Measurements from ENCODE around the gene ATP2C2. TPM values are rescaled to one million over a fixed set of nuclear protein-coding genes. Genes with fewer than 3 reads are reported as not detected.

ATP2C2 gene
- total and polyA plus RNA-seq, 7 donors: 2.5 to 60.7 (median 7.2) TPM; not detected in 2

GRCh38 chr16:84404936-84405639, 36.8 kb downstream of the ATP2C2 start:
- no peaks in the 10 kb centered on the region for H3K36me3 ChIP-seq
- H3K27me3 ChIP-seq: peaks cover 0 to 17% (median 0%) of the 10 kb centered on the region in 3 donors
- TF ChIP-seq, protein P1, sequence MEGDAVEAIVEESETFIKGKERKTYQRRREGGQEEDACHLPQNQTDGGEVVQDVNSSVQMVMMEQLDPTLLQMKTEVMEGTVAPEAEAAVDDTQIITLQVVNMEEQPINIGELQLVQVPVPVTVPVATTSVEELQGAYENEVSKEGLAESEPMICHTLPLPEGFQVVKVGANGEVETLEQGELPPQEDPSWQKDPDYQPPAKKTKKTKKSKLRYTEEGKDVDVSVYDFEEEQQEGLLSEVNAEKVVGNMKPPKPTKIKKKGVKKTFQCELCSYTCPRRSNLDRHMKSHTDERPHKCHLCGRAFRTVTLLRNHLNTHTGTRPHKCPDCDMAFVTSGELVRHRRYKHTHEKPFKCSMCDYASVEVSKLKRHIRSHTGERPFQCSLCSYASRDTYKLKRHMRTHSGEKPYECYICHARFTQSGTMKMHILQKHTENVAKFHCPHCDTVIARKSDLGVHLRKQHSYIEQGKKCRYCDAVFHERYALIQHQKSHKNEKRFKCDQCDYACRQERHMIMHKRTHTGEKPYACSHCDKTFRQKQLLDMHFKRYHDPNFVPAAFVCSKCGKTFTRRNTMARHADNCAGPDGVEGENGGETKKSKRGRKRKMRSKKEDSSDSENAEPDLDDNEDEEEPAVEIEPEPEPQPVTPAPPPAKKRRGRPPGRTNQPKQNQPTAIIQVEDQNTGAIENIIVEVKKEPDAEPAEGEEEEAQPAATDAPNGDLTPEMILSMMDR (IDR thresholded peaks at IDR 0.05): no peak
- TF ChIP-seq EP300 (IDR thresholded peaks at IDR 0.05) (no peak), POLR2AphosphoS5 (IDR thresholded peaks at IDR 0.05) (no peak), POLR2A (IDR thresholded peaks at IDR 0.05) (no peak)
- 92% methylated on average over 19 of the region's 19 CpGs for WGBS, 2 donors
- no peaks in the 10 kb centered on the region for H3K9me3 ChIP-seq
- H3K4me1 ChIP-seq: no peaks in the 10 kb centered on the region
- intact Hi-C loops (cut with DNase I): no loop called here
- H3K27ac ChIP-seq: no peak overlapping the region
- no peak for DNase-seq
- no peak overlapping the region for H3K4me3 ChIP-seq

GRCh38 chr16:84406006-84406963, 37.9 kb downstream of the ATP2C2 start:
- Histone ChIP-seq H3K9me3 (no peaks in the 10 kb centered on the region), H3K27me3 (peaks cover 0 to 17% (median 0%) of the 10 kb centered on the region in 3 donors), H3K4me1 (no peaks in the 10 kb centered on the region), H3K27ac (no peak overlapping the region), H3K36me3 (no peaks in the 10 kb centered on the region), H3K4me3 (no peak overlapping the region)
- no peak for DNase-seq
- intact Hi-C loops (cut with DNase I): no loop called here
- no peak for TF ChIP-seq EP300 (IDR thresholded peaks at IDR 0.05)
- TF ChIP-seq, protein P1 (IDR thresholded peaks at IDR 0.05): no peak
- WGBS, 2 donors: 88 to 91% methylated on average over 16 of the region's 16 CpGs

DNA sequence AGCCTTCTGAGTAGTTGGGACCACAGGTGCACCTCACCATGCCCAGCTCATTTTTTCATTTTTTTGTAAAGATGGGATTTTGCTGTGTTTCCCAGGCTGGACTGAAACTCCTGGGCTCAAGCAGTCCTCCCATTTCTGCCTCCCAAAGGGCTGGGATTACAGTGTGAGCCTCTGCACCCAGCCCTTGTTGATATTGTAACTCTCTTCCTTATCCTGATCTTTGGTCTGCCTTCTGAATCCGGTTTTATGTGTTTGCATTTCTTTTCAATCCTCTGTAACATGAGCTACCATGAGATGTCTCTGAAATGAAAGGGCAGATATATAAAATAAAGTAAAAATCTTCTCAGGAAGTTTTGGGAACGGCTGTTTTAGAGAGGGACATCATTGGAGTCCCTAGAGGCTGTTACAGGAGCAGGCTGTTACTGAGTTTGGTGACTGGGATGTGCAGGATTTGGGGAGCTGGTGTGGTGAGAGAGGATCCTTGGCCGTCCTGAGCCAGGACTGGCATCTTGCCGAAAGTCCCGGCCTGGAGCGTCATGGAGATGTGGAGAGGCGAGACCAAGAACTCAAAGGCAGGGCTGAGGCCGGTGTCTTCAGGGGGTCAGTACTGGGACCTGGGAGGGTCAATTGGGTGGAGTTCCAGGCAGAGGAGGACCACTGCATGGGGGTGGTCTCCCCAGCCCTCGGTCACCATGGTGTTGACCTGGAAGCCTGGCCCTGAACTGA, 39.4 kb downstream of the ATP2C2 start:
- no peak overlapping the region for H3K4me3 ChIP-seq
- TF ChIP-seq POLR2AphosphoS5 (IDR thresholded peaks at IDR 0.05): no peak
- no peak for TF ChIP-seq EP300 (IDR thresholded peaks at IDR 0.05)
- TF ChIP-seq, protein P1 (IDR thresholded peaks at IDR 0.05): no peak
- no peak for TF ChIP-seq POLR2A (IDR thresholded peaks at IDR 0.05)
- H3K27ac ChIP-seq: no peak overlapping the region
- no peaks in the 10 kb centered on the region for H3K4me1 ChIP-seq
- intact Hi-C loops (cut with DNase I): no loop called here
- H3K9me3 ChIP-seq: no peaks in the 10 kb centered on the region
- H3K36me3 ChIP-seq: no peaks in the 10 kb centered on the region
- H3K27me3 ChIP-seq: peaks cover 0 to 17% (median 0%) of the 10 kb centered on the region in 3 donors
- WGBS, 2 donors: 77 to 87% methylated on average over 9 of the region's 9 CpGs
- no peak for DNase-seq

GRCh38 chr16:84408314-84408690, 40.0 kb downstream of the ATP2C2 start:
- Histone ChIP-seq H3K27me3 (peaks cover 0 to 17% (median 0%) of the 10 kb centered on the region in 3 donors), H3K36me3 (no peaks in the 10 kb centered on the region), H3K9me3 (no peaks in the 10 kb centered on the region), H3K4me1 (no peaks in the 10 kb centered on the region), H3K27ac (no peak overlapping the region), H3K4me3 (no peak overlapping the region)
- WGBS, 2 donors: 82 to 88% methylated on average over 10 of the region's 10 CpGs
- no peak for DNase-seq
- intact Hi-C loops (cut with DNase I): no loop called here
- TF ChIP-seq, protein P1 (IDR thresholded peaks at IDR 0.05): no peak
- TF ChIP-seq POLR2A (IDR thresholded peaks at IDR 0.05) (no peak), EP300 (IDR thresholded peaks at IDR 0.05) (no peak), POLR2AphosphoS5 (IDR thresholded peaks at IDR 0.05) (no peak)
